HuH-7 (cell line): ENCODE results near the gene NCOA7.
A peak's percentile ranks its signal among the peaks of the same experiment; 100 is the strongest.

Experiments used
- DNase-seq: peaks from one replicate; pipeline ENCODE4 v3.0.0; 2011; ENCODE audit warnings: low spot score

NCOA7 gene

GRCh38 chr6:125790358-125791150 is at the start of gene NCOA7:
TSS of gene NCOA7 (plus strand) at chr6:125790960. CDS start at chr6:125815355, 24,395 bp downstream.
- peak; percentile 81 for DNase-seq

GRCh38 chr6:125741336-125741735 is 49.4 kb upstream of the NCOA7 start:
- no peak for DNase-seq

- DNase-seq, result no peak
Measured at GRCh38 chr6:125742024-125742423, 48.7 kb upstream of the NCOA7 start.

- no peak for DNase-seq
Measured at GRCh38 chr6:125742464-125743120, 48.2 kb upstream of the NCOA7 start.

- DNase-seq, result no peak
Measured at GRCh38 chr6:125743604-125744003, 47.2 kb upstream of the NCOA7 start.

- DNase-seq, result no peak
Measured at GRCh38 chr6:125745281-125746018, 45.3 kb upstream of the NCOA7 start.

GRCh38 chr6:125746019-125746414 is 44.7 kb upstream of the NCOA7 start:
- no peak for DNase-seq

- peak; percentile 54 for DNase-seq
Measured at GRCh38 chr6:125746731-125747588, 43.8 kb upstream of the NCOA7 start.

- peak; percentile 56 for DNase-seq
Measured at GRCh38 chr6:125747589-125748405, 43.0 kb upstream of the NCOA7 start.

GRCh38 chr6:125748406-125749172 is 42.2 kb upstream of the NCOA7 start:
- DNase-seq, result peak; percentile 58

- peak; percentile 94 for DNase-seq
Measured at GRCh38 chr6:125749173-125749864, 41.4 kb upstream of the NCOA7 start, which contains the start of gene HEY2. TSS of gene HEY2 (plus strand) at chr6:125749632. CDS start at chr6:125749777, 145 bp downstream.

GRCh38 chr6:125749865-125750691 is 40.7 kb upstream of the NCOA7 start:
- peak; percentile 23 for DNase-seq

GRCh38 chr6:125750692-125751333 is 39.9 kb upstream of the NCOA7 start:
- DNase-seq, result no peak

- no peak for DNase-seq
Measured at GRCh38 chr6:125751334-125751916, 39.3 kb upstream of the NCOA7 start.

GRCh38 chr6:125752773-125753172 is 38.0 kb upstream of the NCOA7 start:
- no peak for DNase-seq

GRCh38 chr6:125753218-125753936 is 37.4 kb upstream of the NCOA7 start:
- no peak for DNase-seq

- DNase-seq, result no peak
Measured at GRCh38 chr6:125753937-125754259, 36.9 kb upstream of the NCOA7 start.
